Upper lobe of left lung (tissue), 6 donors: Measurements from ENCODE around the gene DESI2. TPM values are rescaled to one million over a fixed set of nuclear protein-coding genes. Genes with fewer than 3 reads are reported as not detected.
"Not testable (repeated sequence)": the region's sequence is repeated elsewhere in the genome, so short reads cannot be mapped to it uniquely, and the experiment has no call there.

ENCODE experiments used
- ATAC-seq, 2 donors: fragments of 200-7000 bp; cut with Tn5 transposase; one replicate each; pipeline ENCODE4 v1.9.1; 2022; ENCODE audit warnings: mild to moderate bottlenecking in 2 of 2, moderate library complexity in 2 of 2; ENCODE audit not compliant: low FRiP score in 2 of 2
- DNase-seq, 2 donors: peaks; one replicate each; pipeline ENCODE4 v3.0.0-alpha.2; 2019 to 2020
- H3K27ac ChIP-seq, 4 donors: fragments of 200-600 bp; sonication (generic); one replicate each; pipeline ENCODE4 v1.5.1; 2016 to 2019
- H3K27me3 ChIP-seq, 4 donors: fragments of 200-600 bp; sonication (generic); one replicate each; pipeline ENCODE4 v1.5.1; 2017 to 2019
- H3K36me3 ChIP-seq, 4 donors: fragments of 200-600 bp; sonication (generic); one replicate each; pipeline ENCODE4 v1.5.1; 2016 to 2019
- H3K4me1 ChIP-seq, 4 donors: fragments of 200-600 bp; sonication (generic); one replicate each; pipeline ENCODE4 v1.5.1; 2018 to 2019
- H3K4me3 ChIP-seq, 4 donors: fragments of 200-600 bp; sonication (generic); one replicate each; pipeline ENCODE4 v1.5.1; 2017 to 2019; ENCODE audit warnings: mild to moderate bottlenecking in 2 of 4, moderate library complexity in 1 of 4
- H3K9me3 ChIP-seq, 4 donors: fragments of 200-600 bp; sonication (generic); one replicate each; pipeline ENCODE4 v1.5.1; 2018 to 2019
- CTCF ChIP-seq, 6 experiments: fragments of 450-650 bp in 4 of 6; fragments of 200-600 bp in 2 of 6; sonication (generic) in 2 of 6; IDR thresholded peaks; one replicate each; pipeline ENCODE4 v1.5.1; 2016 to 2019; ENCODE audit warnings: antibody characterized with exemption in 6 of 6
- EP300 ChIP-seq, 4 donors: sonication (generic); formaldehyde crosslinking; IDR thresholded peaks; one replicate each; pipeline ENCODE4 v1.5.1; 2017; ENCODE audit warnings: antibody characterized with exemption in 4 of 4, control low read depth in 2 of 4
- POLR2A ChIP-seq, 4 donors: fragments of 450-650 bp; IDR thresholded peaks; one replicate each; pipeline ENCODE4 v1.5.1; 2016 to 2017; ENCODE audit warnings: antibody characterized with exemption in 4 of 4, mild to moderate bottlenecking in 2 of 4
- POLR2AphosphoS5 ChIP-seq, 2 donors: sonication (generic); formaldehyde crosslinking; IDR thresholded peaks; one replicate each; pipeline ENCODE4 v1.5.1; 2017; ENCODE audit warnings: antibody characterized with exemption in 2 of 2
- WGBS, 2 donors: methylation state at CpG; one replicate each; pipeline ENCODE4 v1.1.5; 2017 to 2018; 5-methylcytosine and 5-hydroxymethylcytosine counted together
- total RNA-seq, 6 donors: library from RNA; depleted of rRNA in 4 of 6; stranded (reverse); fragments of >200 nt in 4 of 6; gene quantifications; one replicate each; pipeline versions ENCODE4 v1.1.0 to v1.2.1, GENCODE V29; 2016 to 2021
- donor health status: DM: no; HTN: no; CAD: no; lungs with moderate emphysema.
- donor health status: DM: no; HTN: yes; CAD: no; lungs with severe emphysema.

DESI2 gene
- total RNA-seq, 6 donors from 2014 or later, result 40.4 to 103 (median 54.5) TPM

GRCh38 chr1:244732851-244733450 lies 80.0 kb downstream of the DESI2 start:
- no peaks in the 10 kb centered on the region for H3K27me3 ChIP-seq
- no peaks in the 10 kb centered on the region for H3K36me3 ChIP-seq
- DNase-seq, result peak; percentile 45 to 83
- H3K27ac ChIP-seq, result peak overlapping the region in 3 of 4 donors; percentile 32 to 81 (median 70)
- no peaks in the 10 kb centered on the region for H3K9me3 ChIP-seq
- WGBS, 2 donors, result 71 to 74% methylated on average over 15 of the region's 15 CpGs
- TF ChIP-seq CTCF (IDR thresholded peaks at IDR 0.05) (no peak), EP300 (IDR thresholded peaks at IDR 0.05) (peak in 3 of 4 donors; percentile 27 to 95 (median 48)), POLR2A (IDR thresholded peaks at IDR 0.05) (peak in 1 of 4 donors; percentile 42), POLR2AphosphoS5 (IDR thresholded peaks at IDR 0.05) (peak; percentile 39 to 50)
- peaks cover 9 to 20% (median 12%) of the 10 kb centered on the region in 4 donors for H3K4me1 ChIP-seq
- no peak overlapping the region for H3K4me3 ChIP-seq
- ATAC-seq, result peak in 1 of 2 donors; percentile 82

GRCh38 chr1:244735404-244735803 lies 82.5 kb downstream of the DESI2 start:
- H3K36me3 ChIP-seq, result no peaks in the 10 kb centered on the region
- no peak for ATAC-seq
- no peak overlapping the region for H3K4me3 ChIP-seq
- H3K4me1 ChIP-seq, result peaks cover 4 to 9% (median 6%) of the 10 kb centered on the region in 4 donors
- H3K9me3 ChIP-seq, result no peaks in the 10 kb centered on the region
- no peak overlapping the region for H3K27ac ChIP-seq
- TF ChIP-seq CTCF (IDR thresholded peaks at IDR 0.05) (no peak), POLR2A (IDR thresholded peaks at IDR 0.05) (no peak), EP300 (IDR thresholded peaks at IDR 0.05) (no peak), POLR2AphosphoS5 (IDR thresholded peaks at IDR 0.05) (no peak)
- DNase-seq, result no peak
- 94% methylated on average over 6 of the region's 6 CpGs for WGBS, 2 donors
- no peaks in the 10 kb centered on the region for H3K27me3 ChIP-seq

GRCh38 chr1:244735876-244736561 lies 83.1 kb downstream of the DESI2 start:
- DNase-seq, result no peak
- Histone ChIP-seq H3K4me3 (no peak overlapping the region), H3K27ac (no peak overlapping the region), H3K4me1 (peaks cover under 1 to 7% (median under 1%) of the 10 kb centered on the region in 4 donors), H3K27me3 (no peaks in the 10 kb centered on the region), H3K36me3 (no peaks in the 10 kb centered on the region), H3K9me3 (no peaks in the 10 kb centered on the region)
- no peak for ATAC-seq
- 93 to 96% methylated on average over 10 of the region's 10 CpGs for WGBS, 2 donors
- TF ChIP-seq POLR2AphosphoS5 (IDR thresholded peaks at IDR 0.05), result no peak
- TF ChIP-seq CTCF (IDR thresholded peaks at IDR 0.05), result no peak
- TF ChIP-seq EP300 (IDR thresholded peaks at IDR 0.05), result no peak
- TF ChIP-seq POLR2A (IDR thresholded peaks at IDR 0.05), result no peak

- H3K36me3 ChIP-seq, result not testable (repeated sequence)
These were observed 86.2 kb downstream of the DESI2 start for GRCh38 chr1:244739140-244739539.

GRCh38 chr1:244740027-244740617 lies 87.2 kb downstream of the DESI2 start:
- 92 to 95% methylated on average over 17 to 20 of the region's 20 CpGs for WGBS, 2 donors
- ATAC-seq, H3K27ac ChIP-seq, H3K27me3 ChIP-seq, H3K9me3 ChIP-seq, H3K4me3 ChIP-seq, DNase-seq, H3K36me3 ChIP-seq, H3K4me1 ChIP-seq: not testable (repeated sequence)

More at GRCh38 chr1:244739140-244739539, 86.2 kb downstream of the DESI2 start:
- not testable (repeated sequence) for H3K27me3 ChIP-seq, H3K4me1 ChIP-seq, H3K9me3 ChIP-seq, DNase-seq, H3K4me3 ChIP-seq, ATAC-seq, H3K27ac ChIP-seq
- WGBS, 2 donors, result 69 to 75% methylated on average over 2 of the region's 2 CpGs
